ENCODE measurements around the gene RPTOR. TPM values are rescaled to one million over a fixed set of nuclear protein-coding genes. Genes with fewer than 3 reads are reported as not detected.

The RPTOR gene
- total RNA-seq, 1 experiment from 2014 or later, result 46.2 TPM

DNA sequence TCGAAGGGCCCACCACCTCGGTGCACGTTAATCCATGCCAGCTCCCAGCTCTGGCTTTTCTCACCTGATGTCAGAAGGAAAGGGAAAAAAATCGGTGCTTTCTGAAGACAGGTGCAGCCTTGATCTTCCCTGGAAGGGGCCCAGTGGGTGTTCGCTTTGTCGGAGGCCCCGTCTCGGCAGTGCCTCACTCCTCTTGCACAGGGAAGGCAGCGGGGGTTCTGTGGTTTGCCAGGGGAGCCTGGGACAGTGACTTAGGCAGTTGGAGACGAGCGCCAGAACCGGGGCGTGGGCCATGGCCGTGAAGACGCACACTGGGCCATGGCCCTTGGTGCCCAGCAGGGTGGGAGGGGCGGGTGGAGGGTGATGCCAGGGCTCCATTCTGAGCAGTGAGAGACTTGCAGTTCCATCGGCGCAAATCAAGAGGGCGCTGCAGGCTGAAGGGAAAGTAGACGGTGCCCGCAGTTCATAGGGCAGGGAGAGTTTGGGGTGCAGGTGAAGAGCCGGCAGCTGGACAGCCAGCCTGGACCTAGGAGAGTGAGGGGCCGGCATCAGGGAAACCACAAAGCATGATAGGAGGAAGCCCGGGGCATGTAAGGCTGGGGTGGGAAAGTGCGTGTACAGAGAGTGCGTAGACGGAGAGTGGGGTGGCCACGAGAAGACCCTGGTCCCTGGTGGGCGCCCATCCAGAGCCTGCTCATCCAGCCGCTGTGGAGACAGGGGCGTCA is 345.7 kb downstream of the RPTOR start:
- peaks cover 36% of the 10 kb centered on the region for H3K4me1 ChIP-seq (ENCODE audit: insufficient read depth, low read length)
- H4K20me1 ChIP-seq (ENCODE audit: low read length), result no peaks in the 10 kb centered on the region
- no peaks in the 10 kb centered on the region for H3K9me2 ChIP-seq (replicated peaks; ENCODE audit: low read length)
- DNase-seq (no peak), ATAC-seq (no peak)
- POLR2A ChIA-PET (ENCODE audit: unreplicated experiment), result interaction anchor here (0.6 kb wide), 1 partner anchor 230 kb away, joined by 5 read pairs; no protein-coding TSS in a partner anchor
- peaks cover 10% of the 10 kb centered on the region for H3K36me3 ChIP-seq (ENCODE audit: low read depth, low read length)
- peak overlapping the region; percentile 87 for H3K4me2 ChIP-seq (ENCODE audit: low read length)
- no peak for TF ChIP-seq EZH2 (IDR thresholded peaks at IDR 0.05; ENCODE audit: low read length, unreplicated experiment)
- TF ChIP-seq, protein P1, sequence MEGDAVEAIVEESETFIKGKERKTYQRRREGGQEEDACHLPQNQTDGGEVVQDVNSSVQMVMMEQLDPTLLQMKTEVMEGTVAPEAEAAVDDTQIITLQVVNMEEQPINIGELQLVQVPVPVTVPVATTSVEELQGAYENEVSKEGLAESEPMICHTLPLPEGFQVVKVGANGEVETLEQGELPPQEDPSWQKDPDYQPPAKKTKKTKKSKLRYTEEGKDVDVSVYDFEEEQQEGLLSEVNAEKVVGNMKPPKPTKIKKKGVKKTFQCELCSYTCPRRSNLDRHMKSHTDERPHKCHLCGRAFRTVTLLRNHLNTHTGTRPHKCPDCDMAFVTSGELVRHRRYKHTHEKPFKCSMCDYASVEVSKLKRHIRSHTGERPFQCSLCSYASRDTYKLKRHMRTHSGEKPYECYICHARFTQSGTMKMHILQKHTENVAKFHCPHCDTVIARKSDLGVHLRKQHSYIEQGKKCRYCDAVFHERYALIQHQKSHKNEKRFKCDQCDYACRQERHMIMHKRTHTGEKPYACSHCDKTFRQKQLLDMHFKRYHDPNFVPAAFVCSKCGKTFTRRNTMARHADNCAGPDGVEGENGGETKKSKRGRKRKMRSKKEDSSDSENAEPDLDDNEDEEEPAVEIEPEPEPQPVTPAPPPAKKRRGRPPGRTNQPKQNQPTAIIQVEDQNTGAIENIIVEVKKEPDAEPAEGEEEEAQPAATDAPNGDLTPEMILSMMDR (conservative IDR thresholded peaks at IDR 0.05; ENCODE audit: low read depth, low read length), result no peak
- CTCF ChIA-PET, result no interaction called here
- peaks cover 20% of the 10 kb centered on the region for H3K79me2 ChIP-seq (ENCODE audit: low read length)
- peak overlapping the region; percentile 53; the same call in 1 of the 2 replicates for H3K4me3 ChIP-seq (ENCODE audit: low read length)
- H3K9ac ChIP-seq (ENCODE audit: low read length), result no peak overlapping the region
- H2AFZ ChIP-seq (ENCODE audit: low read length), result no peak overlapping the region
- intact Hi-C loops (cut with micrococcal nuclease), result loop anchor here (2.0 to 10.0 kb wide), 2 partner anchors 64 to 436 kb away; no protein-coding TSS in a partner anchor
- no peaks in the 10 kb centered on the region for H3K9me3 ChIP-seq (ENCODE audit: low read length)
- peaks cover 12% of the 10 kb centered on the region for H3F3A ChIP-seq (ENCODE audit: low read length, unreplicated experiment)
- peak overlapping the region; percentile 91 for H3K27ac ChIP-seq (ENCODE audit: low read length)
- H3K27me3 ChIP-seq (ENCODE audit: low read length), result no peaks in the 10 kb centered on the region
- BruUV-seq (replicated peaks), result no TSS peak

DNA sequence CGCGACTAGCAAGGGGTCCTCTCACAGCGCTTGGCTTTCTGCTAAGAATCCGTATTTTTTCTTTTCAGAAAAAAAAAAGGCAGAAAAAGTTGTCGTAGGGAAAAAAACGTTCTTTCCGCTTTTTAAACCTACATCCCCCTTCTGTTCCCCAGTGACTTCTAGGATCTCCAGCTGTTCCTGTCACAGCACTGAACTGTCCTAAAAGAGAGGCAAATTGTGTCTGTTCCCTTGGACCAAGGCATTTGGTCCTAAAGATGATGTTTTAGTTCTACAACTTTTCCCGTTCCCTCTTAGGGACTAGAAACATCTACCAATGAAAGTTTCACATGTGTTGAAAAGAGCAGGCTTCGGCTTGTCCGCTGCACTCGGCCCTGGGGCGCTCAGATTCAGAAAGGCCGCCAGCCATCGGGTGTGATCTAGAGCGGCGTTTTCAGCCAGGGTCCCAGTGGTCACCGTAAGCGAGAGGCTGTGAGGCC is 346.3 kb downstream of the RPTOR start:
- Histone ChIP-seq H2AFZ (ENCODE audit: low read length) (no peak overlapping the region), H3K4me3 (ENCODE audit: low read length) (peak overlapping the region; percentile 53), H3K9ac (ENCODE audit: low read length) (peak overlapping the region; percentile 57), H3K27me3 (ENCODE audit: low read length) (no peaks in the 10 kb centered on the region), H3K9me3 (ENCODE audit: low read length) (no peaks in the 10 kb centered on the region), H3K4me1 (ENCODE audit: insufficient read depth, low read length) (peaks cover 36% of the 10 kb centered on the region), H3K36me3 (ENCODE audit: low read depth, low read length) (peaks cover 16% of the 10 kb centered on the region), H3K27ac (ENCODE audit: low read length) (peak overlapping the region; percentile 91), H3K79me2 (ENCODE audit: low read length) (peaks cover 20% of the 10 kb centered on the region), H3K4me2 (ENCODE audit: low read length) (peak overlapping the region; percentile 87), H4K20me1 (ENCODE audit: low read length) (no peaks in the 10 kb centered on the region), H3K9me2 (replicated peaks; ENCODE audit: low read length) (no peaks in the 10 kb centered on the region), H3F3A (ENCODE audit: low read length, unreplicated experiment) (peaks cover 12% of the 10 kb centered on the region)
- intact Hi-C loops (cut with micrococcal nuclease), result loop anchor here (1.0 to 10.0 kb wide), 3 partner anchors 35 to 436 kb away; no protein-coding TSS in a partner anchor
- no peak for TF ChIP-seq EZH2phosphoT487 (IDR thresholded peaks at IDR 0.05; ENCODE audit: borderline replicate concordance, low read length)
- TF ChIP-seq EZH2 (IDR thresholded peaks at IDR 0.05; ENCODE audit: low read length, unreplicated experiment), result no peak
- TF ChIP-seq, protein P1 (conservative IDR thresholded peaks at IDR 0.05; ENCODE audit: low read depth, low read length), result no peak
- POLR2A ChIA-PET (ENCODE audit: unreplicated experiment), result interaction anchor here (0.6 kb wide), 1 partner anchor 97 kb away, joined by 3 read pairs; no protein-coding TSS in a partner anchor
- DNase-seq, result no peak
- CTCF ChIA-PET, result no interaction called here
- BruUV-seq (replicated peaks), result no TSS peak
- ATAC-seq, result no peak; the same call in 1 of the 2 replicates
